ENCODE data around the gene RNU4-1.

The RNU4-1 gene

DNA sequence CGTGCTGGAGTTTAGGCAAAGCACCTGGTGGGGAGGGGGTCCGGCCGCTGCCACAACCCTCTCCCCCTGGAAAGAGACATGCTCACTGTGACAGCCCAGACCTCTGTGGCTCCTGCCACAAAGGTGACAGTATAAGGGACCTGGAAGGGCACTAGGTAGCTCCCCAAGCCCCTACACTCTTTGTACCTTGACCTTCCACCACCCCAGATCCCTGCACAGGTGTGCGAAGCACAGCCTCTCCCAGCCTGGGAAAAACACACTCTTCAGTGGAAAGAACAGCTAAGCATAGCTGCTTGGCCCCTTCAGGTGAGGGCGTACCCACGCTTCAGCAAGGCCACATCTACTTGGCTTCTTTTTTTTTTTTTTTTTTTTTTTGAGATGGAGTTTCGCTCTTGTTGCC is 39.5 kb upstream of the RNU4-1 start:
- no peak overlapping the region for H3K27ac Mint-ChIP-seq
- peaks cover 31% of the 10 kb centered on the region for H3K27me3 Mint-ChIP-seq (ENCODE audit: low read depth, poor library complexity)
- H3K4me1 Mint-ChIP-seq, result no peaks in the 10 kb centered on the region
- no peak overlapping the region for H3K4me3 Mint-ChIP-seq
- peaks cover 3% of the 10 kb centered on the region for H3K36me3 Mint-ChIP-seq (ENCODE audit: low read depth)
- DNase-seq, result no peak
- H3K9me3 Mint-ChIP-seq, result peaks cover 22% of the 10 kb centered on the region
- TF ChIP-seq, protein P1, sequence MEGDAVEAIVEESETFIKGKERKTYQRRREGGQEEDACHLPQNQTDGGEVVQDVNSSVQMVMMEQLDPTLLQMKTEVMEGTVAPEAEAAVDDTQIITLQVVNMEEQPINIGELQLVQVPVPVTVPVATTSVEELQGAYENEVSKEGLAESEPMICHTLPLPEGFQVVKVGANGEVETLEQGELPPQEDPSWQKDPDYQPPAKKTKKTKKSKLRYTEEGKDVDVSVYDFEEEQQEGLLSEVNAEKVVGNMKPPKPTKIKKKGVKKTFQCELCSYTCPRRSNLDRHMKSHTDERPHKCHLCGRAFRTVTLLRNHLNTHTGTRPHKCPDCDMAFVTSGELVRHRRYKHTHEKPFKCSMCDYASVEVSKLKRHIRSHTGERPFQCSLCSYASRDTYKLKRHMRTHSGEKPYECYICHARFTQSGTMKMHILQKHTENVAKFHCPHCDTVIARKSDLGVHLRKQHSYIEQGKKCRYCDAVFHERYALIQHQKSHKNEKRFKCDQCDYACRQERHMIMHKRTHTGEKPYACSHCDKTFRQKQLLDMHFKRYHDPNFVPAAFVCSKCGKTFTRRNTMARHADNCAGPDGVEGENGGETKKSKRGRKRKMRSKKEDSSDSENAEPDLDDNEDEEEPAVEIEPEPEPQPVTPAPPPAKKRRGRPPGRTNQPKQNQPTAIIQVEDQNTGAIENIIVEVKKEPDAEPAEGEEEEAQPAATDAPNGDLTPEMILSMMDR (IDR thresholded peaks at IDR 0.05), result no peak

DNA sequence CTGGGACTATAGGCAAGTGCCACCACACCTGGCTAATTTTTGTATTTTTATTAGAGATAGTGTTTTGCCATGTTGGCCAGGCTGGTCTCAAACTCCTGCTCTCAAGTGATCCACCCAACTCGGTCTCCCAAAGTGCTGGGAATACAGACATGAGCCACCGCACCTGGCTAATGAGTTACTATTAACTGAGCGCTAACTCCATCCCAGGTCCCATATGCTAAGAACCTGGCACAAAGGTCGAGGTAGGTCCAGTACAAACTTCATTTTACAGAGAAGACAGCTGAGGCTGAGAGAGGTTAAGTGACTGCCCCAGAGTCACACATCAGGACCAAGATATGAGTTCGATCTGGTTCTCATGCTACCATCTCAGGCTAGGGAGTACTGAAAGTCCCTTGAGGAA is 39.0 kb upstream of the RNU4-1 start:
- TF ChIP-seq, protein P1 (IDR thresholded peaks at IDR 0.05), result no peak

DNA sequence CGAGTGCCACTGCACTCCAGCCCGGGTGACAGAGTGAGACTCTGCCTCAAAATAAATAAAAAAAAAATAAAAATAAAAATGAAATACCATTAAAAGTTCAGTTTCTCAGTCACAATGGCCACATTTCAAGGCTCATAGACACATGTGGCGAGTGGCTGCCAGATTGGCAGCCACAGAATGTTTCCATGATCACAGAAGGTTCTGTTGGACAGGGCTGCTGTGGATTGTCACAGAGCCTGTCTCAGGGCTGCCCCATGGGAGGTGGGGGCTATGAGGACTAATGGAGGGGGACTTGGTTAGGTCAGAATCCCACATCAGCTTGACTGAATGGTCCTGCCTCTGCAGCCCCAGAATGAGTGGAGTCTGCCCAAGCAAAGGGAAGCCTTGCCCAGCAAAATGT is 38.4 kb upstream of the RNU4-1 start:
- no peak for DNase-seq
- no peak overlapping the region for H3K4me3 Mint-ChIP-seq
- peaks cover 11% of the 10 kb centered on the region for H3K9me3 Mint-ChIP-seq
- H3K4me1 Mint-ChIP-seq, result no peaks in the 10 kb centered on the region
- peaks cover 31% of the 10 kb centered on the region for H3K27me3 Mint-ChIP-seq (ENCODE audit: low read depth, poor library complexity)
- TF ChIP-seq, protein P1 (IDR thresholded peaks at IDR 0.05), result no peak
- no peak overlapping the region for H3K27ac Mint-ChIP-seq
- no peaks in the 10 kb centered on the region for H3K36me3 Mint-ChIP-seq (ENCODE audit: low read depth)

More for the DNA sequence above, 39.0 kb upstream of the RNU4-1 start:
- H3K27me3 Mint-ChIP-seq (ENCODE audit: low read depth, poor library complexity), result peaks cover 31% of the 10 kb centered on the region
- peaks cover 17% of the 10 kb centered on the region for H3K9me3 Mint-ChIP-seq
- no peak for DNase-seq
- no peaks in the 10 kb centered on the region for H3K36me3 Mint-ChIP-seq (ENCODE audit: low read depth)
- no peak overlapping the region for H3K4me3 Mint-ChIP-seq
- no peaks in the 10 kb centered on the region for H3K4me1 Mint-ChIP-seq
- no peak overlapping the region for H3K27ac Mint-ChIP-seq

DNA sequence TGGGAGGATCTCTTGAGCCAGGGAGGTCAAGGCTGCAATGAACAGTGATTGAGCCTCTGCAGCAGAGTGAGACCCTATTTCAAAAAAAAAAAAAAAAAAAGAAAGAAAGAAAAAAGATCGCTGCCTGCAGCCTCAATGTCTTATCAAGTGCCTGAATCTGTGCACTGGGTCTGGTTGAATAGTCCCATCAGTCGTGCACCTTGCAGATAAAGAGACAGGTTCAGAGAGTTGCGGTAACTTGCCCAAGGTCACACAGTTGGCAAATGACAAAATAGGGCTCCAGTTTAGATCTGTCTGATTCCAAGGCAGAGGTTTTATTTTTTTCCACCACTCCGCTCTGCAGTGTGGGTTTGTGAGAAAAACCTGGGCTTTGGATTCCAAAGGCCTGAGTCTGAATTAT is 35.2 kb upstream of the RNU4-1 start:
- no peak overlapping the region for H3K4me3 Mint-ChIP-seq
- H3K27me3 Mint-ChIP-seq (ENCODE audit: low read depth, poor library complexity), result peaks cover 48% of the 10 kb centered on the region
- TF ChIP-seq, protein P1 (IDR thresholded peaks at IDR 0.05), result no peak
- peaks cover 11% of the 10 kb centered on the region for H3K4me1 Mint-ChIP-seq
- H3K27ac Mint-ChIP-seq, result no peak overlapping the region
- DNase-seq, result no peak
- no peaks in the 10 kb centered on the region for H3K9me3 Mint-ChIP-seq
- no peaks in the 10 kb centered on the region for H3K36me3 Mint-ChIP-seq (ENCODE audit: low read depth)

DNA sequence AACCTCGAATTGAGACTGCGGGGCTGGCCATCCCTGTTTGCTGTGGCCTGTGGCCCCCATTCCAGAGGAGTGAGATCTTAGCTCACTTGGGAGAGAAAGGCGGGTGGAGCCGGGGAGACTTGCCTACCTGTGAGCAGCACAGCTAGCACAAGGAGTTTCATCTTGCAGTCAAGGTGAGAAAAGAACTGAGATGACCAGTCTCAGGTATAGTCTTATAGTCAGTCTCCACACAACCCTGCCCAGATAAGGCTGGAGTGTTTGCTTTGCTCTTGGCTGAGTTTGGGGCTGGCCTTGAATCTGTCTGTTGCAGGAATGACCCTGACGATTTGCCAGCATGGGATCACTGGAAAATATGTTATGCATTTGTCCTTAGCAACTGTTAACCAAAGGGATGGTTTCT is 34.6 kb upstream of the RNU4-1 start, which contains the start of gene PLA2G1B:
TSS of gene PLA2G1B (minus strand) at position 187 of the 400 bp plus-strand sequence. CDS start at position 161, 26 bp downstream.
- no peak for DNase-seq
- no peaks in the 10 kb centered on the region for H3K36me3 Mint-ChIP-seq (ENCODE audit: low read depth)
- no peak within 1 kb of the TSS for H3K27ac Mint-ChIP-seq
- TF ChIP-seq, protein P1 (IDR thresholded peaks at IDR 0.05), result no peak
- H3K4me3 Mint-ChIP-seq, result no peak within 1 kb of the TSS
- H3K27me3 Mint-ChIP-seq (ENCODE audit: low read depth, poor library complexity), result peaks cover 50% of the 10 kb centered on the region
- H3K4me1 Mint-ChIP-seq, result peaks cover 11% of the 10 kb centered on the region
- no peaks in the 10 kb centered on the region for H3K9me3 Mint-ChIP-seq

DNA sequence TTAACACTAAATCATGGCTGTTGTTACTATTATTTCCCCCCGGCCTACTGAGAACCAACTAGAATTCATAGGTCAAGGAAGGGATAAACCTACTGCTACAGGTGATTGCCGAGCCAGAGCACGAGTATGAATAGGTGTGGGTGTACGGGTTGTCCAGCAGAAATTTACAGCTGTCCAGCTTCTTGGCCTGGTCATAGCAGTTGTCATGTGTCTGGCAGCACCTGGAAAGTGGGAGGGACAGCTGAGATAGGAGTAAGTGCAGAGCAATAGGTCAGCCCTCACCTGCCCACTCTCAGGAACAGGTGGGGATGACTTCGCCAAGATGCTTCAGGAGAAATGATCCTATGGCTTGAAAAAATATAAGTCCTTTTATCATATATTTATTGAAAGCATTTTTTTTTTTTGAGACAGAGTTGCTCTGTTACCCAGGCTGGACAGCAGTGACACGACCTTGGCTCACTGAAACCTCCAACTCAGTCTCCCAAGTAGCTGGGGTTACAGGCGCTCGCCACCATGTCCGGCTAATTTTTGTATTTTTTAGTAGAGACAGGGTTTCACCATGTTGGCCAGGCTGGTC is 31.9 kb upstream of the RNU4-1 start:
- DNase-seq, result no peak
- peaks cover 24% of the 10 kb centered on the region for H3K4me1 Mint-ChIP-seq
- no peak overlapping the region for H3K27ac Mint-ChIP-seq
- TF ChIP-seq, protein P1 (IDR thresholded peaks at IDR 0.05), result no peak
- H3K27me3 Mint-ChIP-seq (ENCODE audit: low read depth, poor library complexity), result peaks cover 50% of the 10 kb centered on the region
- no peak overlapping the region for H3K4me3 Mint-ChIP-seq
- H3K36me3 Mint-ChIP-seq (ENCODE audit: low read depth), result no peaks in the 10 kb centered on the region
- no peaks in the 10 kb centered on the region for H3K9me3 Mint-ChIP-seq
